ENCODE measurements around the gene SLC30A3. TPM values are rescaled to one million over a fixed set of nuclear protein-coding genes. Genes with fewer than 3 reads are reported as not detected.

The SLC30A3 gene, protein sequence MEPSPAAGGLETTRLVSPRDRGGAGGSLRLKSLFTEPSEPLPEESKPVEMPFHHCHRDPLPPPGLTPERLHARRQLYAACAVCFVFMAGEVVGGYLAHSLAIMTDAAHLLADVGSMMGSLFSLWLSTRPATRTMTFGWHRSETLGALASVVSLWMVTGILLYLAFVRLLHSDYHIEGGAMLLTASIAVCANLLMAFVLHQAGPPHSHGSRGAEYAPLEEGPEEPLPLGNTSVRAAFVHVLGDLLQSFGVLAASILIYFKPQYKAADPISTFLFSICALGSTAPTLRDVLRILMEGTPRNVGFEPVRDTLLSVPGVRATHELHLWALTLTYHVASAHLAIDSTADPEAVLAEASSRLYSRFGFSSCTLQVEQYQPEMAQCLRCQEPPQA
- 0.19 TPM in 1 of 2 replicates, not detected in the other for total RNA-seq

DNA sequence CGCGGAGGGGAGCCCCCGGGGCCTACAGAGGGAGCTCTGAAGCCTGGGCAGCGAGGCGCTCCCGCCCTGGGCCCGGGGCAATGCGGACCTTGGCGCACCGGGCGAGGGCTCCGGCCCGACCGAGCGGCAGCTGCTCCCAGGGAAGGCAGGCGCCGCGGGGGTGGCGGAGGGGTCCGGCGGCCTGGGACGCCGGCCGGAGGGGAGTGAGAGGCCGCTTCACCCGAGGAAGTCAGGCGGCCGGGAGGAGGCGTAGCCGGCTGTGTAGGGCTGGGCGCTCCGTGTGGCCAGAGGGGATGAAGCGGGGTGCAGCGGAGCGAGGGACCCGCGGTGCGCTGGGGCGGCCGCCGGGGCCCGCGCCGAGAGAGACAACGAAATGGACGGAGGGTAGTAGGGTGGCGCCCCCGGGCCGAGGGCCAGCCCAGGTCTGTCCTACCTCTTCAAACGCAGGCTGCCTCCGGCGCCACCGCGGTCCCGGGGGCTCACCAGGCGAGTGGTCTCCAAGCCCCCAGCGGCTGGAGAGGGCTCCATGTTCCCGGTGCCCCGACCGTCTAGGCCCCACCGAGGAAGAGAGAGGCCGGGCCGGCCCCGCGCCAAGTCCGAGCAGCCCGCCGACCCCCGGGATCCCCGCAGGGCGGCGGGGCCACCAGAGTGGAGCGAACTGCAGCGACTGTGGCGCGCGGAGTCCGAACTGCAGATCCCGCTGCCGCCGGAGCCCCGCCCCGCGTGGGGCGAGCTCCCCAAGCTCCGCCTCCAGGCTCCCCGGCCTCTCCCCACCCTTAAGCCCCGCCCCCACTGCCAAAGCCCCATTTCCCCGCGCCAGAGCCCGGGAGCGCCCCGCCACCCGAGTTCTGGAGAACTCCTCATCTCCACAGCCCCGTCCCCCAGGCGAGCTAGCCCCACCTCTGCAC, at the start of gene SLC30A3:
TSS of gene SLC30A3 (minus strand) at position 669 of the 908 bp plus-strand sequence. CDS start at position 528, 141 bp downstream.

DNA sequence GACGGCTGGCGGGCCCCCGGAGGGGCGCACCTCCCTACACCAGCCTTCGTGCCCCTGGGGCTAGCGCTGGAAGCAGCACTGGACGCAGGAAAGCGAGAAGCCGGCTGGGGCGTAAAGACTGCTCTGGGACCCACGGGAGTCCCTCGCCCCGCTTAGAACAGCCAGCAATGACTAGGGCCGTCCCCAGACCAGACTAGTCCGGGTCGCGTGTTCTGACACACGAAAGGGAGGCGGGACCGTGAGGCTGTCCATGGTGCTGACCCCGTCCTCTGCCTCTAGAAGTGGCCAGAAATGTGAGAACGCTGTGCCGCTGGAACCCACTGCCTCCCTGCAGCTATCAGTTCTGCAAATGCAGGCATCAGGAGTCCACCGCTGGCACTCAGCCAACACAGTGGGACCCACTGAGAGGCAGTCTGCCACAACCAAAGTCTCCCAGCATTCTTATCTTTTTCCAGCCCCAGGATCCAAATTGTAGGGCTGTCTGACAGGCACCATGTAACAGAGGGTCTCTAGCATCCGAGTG, 45.6 kb upstream of the SLC30A3 start, which contains the start of gene UCN:
TSS of gene UCN (minus strand) at position 87 of the 523 bp plus-strand sequence. CDS start 550 bp downstream, outside the sequence.

DNA sequence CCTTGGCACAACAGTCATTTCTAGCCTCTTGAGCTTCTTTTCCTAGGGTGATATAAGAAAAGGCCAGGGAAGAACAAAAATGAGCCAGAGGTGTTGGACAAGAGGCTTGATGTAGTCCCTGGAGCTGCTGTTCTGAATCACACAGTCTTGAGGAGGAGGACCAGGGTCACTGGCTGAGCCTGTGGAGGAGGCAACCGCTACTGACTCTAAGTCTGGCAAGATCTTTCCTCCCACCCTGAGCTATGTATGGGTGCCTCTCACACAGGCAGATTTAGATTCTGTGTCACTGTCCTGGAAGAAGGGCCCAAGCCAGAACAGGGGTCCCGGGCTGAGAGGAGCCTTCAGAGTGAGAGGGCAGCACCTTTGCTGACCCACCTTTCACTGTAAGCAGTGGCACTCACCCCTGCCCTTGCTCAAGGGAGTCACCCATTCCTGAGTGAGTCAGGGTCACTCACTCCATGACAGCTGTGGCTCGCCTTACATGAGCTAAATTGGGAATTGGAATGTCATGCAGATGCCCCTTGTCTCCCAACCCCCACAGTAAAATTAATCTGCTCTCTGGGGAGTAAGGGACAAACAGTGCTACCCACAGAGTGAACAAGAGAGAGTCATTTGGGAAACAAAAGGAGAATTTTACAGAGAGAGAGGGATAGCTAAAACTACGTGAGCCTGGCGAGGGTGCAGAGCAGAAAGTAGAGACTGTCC, 19.2 kb upstream of the SLC30A3 start, which contains the start of gene TRIM54:
TSS of gene TRIM54 (plus strand) at position 575 of the 705 bp plus-strand sequence. CDS start 303 bp downstream, outside the sequence.

DNA sequence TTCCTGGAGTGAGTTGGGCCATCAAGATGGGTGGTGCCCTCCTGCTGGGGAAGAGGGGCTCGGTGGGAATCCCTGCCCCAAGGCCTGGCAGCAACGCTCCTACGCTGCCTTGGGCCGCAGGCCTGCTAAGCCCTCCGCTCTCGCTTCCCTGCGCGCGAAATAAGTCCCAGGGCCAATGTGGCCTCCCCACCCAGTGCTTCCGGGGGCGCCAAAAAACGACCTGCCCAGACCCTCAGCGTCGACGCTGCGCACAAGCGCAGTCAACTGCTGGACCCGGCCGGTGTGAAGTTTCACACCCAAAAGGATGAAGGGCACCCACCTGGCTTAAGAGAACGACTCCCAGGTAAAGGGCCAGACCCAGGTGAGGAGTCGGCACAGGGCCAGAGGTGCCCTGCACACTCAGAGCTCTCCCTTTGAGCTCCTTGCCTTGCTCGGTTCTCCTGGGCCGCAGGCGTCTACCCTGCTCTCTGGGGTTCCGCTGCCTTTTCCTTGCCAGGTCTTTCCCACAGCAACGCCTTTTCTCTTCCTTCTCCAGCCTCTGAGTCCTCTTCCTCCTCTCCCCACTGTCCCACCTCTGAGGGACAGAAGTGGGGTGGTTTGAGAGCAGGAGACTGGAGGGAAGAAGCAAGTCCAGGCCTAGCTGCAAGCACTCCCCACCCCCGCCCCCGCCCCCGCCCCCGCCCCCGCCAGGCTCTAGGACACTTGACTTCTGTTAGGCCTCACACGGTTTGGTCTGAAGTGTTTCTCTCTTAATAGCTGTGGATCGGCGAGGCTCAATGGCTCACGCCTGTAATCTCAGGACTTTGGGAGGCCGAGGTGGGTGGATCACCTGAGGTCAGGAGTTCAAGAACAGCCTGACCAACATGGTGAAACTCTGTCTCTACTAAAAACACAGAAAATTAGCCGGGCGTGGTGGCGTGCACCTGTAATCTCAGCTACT, 12.6 kb upstream of the SLC30A3 start, which contains the start of gene DNAJC5G:
TSS of gene DNAJC5G (plus strand) at position 223 of the 940 bp plus-strand sequence. CDS start 1,296 bp downstream, outside the sequence.

DNA sequence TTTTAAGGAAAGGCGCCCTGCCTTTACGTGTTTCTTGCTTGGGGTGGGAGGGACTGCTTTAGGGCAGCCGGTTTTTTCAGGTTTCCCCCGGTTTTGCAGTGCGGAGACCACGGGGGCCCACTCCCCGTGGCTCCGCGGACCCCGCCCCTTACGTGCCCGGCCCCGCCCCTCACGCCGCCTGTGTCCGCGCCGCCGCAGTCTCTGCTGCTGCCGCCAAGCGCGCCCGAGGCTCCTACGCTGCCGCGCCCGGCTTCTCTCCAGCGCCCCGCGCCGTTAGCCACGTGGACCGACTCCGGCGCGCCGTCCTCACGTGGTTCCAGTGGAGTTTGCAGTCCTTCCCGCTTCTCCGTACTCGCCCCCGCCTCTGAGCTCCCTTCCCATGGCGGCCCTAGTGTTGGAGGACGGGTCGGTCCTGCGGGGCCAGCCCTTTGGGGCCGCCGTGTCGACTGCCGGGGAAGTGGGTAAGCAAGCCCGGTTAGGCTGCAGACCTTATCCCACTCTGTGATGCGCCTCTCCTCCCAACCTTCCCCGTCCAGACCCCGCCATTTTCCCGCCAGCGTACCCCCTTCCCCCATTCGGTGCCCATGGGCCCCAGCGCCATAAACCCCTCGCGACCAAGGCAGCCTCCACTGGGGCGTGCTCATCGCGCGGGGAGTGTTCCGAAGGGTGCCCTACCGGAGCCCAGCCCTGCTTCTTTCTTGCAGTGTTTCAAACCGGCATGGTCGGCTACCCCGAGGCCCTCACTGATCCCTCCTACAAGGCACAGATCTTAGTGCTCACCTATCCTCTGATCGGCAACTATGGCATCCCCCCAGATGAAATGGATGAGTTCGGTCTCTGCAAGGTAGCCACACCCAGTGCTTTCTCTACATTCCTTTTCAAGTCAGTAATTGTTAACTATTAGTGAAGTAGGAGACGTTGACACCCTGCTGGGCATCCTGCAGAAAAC, 45.4 kb downstream of the SLC30A3 start, which contains the start of gene CAD:
TSS of gene CAD (plus strand) at position 197 of the 949 bp plus-strand sequence. CDS start at position 380, 183 bp downstream.

DNA sequence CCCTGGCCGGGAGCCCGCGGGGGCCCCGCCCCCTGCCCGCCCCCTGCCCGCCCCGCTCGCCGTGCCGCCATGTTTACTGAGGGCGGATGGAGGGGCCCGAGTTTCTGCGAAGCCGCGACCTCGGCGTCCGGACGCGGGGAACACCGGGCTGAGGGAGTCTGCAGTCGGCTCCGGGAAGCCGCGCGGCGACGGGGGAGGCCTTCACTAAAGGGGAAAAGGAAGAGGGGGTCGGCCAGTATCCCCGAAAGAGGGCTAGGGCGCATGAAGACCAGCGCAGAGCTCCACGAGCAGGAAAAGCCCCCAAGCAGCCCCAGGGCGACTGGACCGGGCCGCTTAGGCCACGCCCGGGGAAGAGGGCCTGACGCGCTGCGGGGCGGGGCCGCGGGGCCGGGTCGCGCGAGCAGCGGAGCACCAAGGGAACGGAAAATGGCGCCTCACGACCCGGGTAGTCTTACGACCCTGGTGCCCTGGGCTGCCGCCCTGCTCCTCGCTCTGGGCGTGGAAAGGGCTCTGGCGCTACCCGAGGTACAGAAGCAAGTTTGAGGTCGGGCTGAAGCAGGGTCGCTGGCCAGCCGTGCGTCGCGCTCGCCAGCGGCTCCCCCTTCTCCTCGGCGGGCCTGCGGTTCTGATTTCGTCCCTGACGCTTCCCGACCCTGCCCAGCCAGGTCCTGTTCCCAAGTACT, 50.8 kb downstream of the SLC30A3 start, which contains the start of the genes ATRAID and SLC5A6:
TSS of gene ATRAID (plus strand) at position 99 of the 683 bp plus-strand sequence. CDS start at position 427, 328 bp downstream.
TSS of gene SLC5A6 (minus strand) at position 326 of the 683 bp plus-strand sequence. CDS start 4,618 bp downstream, outside the sequence.

Other genes with a start within 250 kb of the SLC30A3 start
- 38.1 and 38.7 TPM in 2 replicates for gene TMEM214, start 230.1 kb downstream of the SLC30A3 start, total RNA-seq
- gene AGBL5, start 211.4 kb downstream of the SLC30A3 start, total RNA-seq, result 16.5 and 20.5 TPM in 2 replicates
- 560 and 659 TPM in 2 replicates for gene OST4, start 191.4 kb downstream of the SLC30A3 start, total RNA-seq
- gene EMILIN1, start 184.4 kb downstream of the SLC30A3 start, total RNA-seq, result 260 and 292 TPM in 2 replicates
- 0.81 and 1.3 TPM in 2 replicates for gene KHK, start 176.3 kb downstream of the SLC30A3 start, total RNA-seq
- gene CGREF1, start 143.9 kb downstream of the SLC30A3 start, total RNA-seq, result 7.0 and 12.2 TPM in 2 replicates
- gene ABHD1, start 139.2 kb downstream of the SLC30A3 start, total RNA-seq, result 0.40 TPM in 1 of 2 replicates, not detected in the other
- gene PREB, start 128.4 kb downstream of the SLC30A3 start, total RNA-seq, result 40.1 and 54.8 TPM in 2 replicates
- not detected in 2 replicates for gene PRR30, start 123.6 kb downstream of the SLC30A3 start, total RNA-seq
- gene TCF23, start 114.0 kb downstream of the SLC30A3 start, total RNA-seq, result not detected in 2 replicates
- gene ATRAID, start 51.0 kb downstream of the SLC30A3 start, total RNA-seq, result 219 and 241 TPM in 2 replicates
- 6.2 and 10.8 TPM in 2 replicates for gene SLC5A6, start 50.8 kb downstream of the SLC30A3 start, total RNA-seq
- gene CAD, start 45.7 kb downstream of the SLC30A3 start, total RNA-seq, result 20.6 and 26.8 TPM in 2 replicates
- gene DNAJC5G, start 12.4 kb upstream of the SLC30A3 start, total RNA-seq, result not detected in 2 replicates
- gene TRIM54, start 19.4 kb upstream of the SLC30A3 start, total RNA-seq, result 0.13 and 0.19 TPM in 2 replicates
- gene UCN, start 45.4 kb upstream of the SLC30A3 start, total RNA-seq, result 0.40 and 0.50 TPM in 2 replicates
- gene MPV17, start 60.0 kb upstream of the SLC30A3 start, total RNA-seq, result 72.7 and 75.7 TPM in 2 replicates
- gene GTF3C2, start 93.7 kb upstream of the SLC30A3 start, total RNA-seq, result 21.0 and 22.5 TPM in 2 replicates
- gene EIF2B4, start 107.3 kb upstream of the SLC30A3 start, total RNA-seq, result 29.8 and 33.2 TPM in 2 replicates
- 136 and 145 TPM in 2 replicates for gene SNX17, start 107.6 kb upstream of the SLC30A3 start, total RNA-seq
- gene ZNF513, start 117.7 kb upstream of the SLC30A3 start, total RNA-seq, result 6.4 and 7.5 TPM in 2 replicates
- 76.8 and 107 TPM in 2 replicates for gene PPM1G, start 146.5 kb upstream of the SLC30A3 start, total RNA-seq
- gene NRBP1, start 165.6 kb upstream of the SLC30A3 start, total RNA-seq, result 98.6 and 107 TPM in 2 replicates
- 0.13 and 0.37 TPM in 2 replicates for gene KRTCAP3, start 179.3 kb upstream of the SLC30A3 start, total RNA-seq
- gene IFT172, start 226.7 kb upstream of the SLC30A3 start, total RNA-seq, result 34.1 and 42.7 TPM in 2 replicates
- 87.1 and 98.2 TPM in 2 replicates for gene FNDC4, start 232.2 kb upstream of the SLC30A3 start, total RNA-seq
- 22.0 and 22.6 TPM in 2 replicates for gene GCKR, start 233.8 kb upstream of the SLC30A3 start, total RNA-seq

Measured in aortic smooth muscle cell (primary cell).